ENCODE results near the gene SGCG. TPM values are rescaled to one million over a fixed set of nuclear protein-coding genes. Genes with fewer than 3 reads are reported as not detected.
A peak's percentile ranks its signal among the peaks of the same experiment; 100 is the strongest.

The SGCG gene
- total RNA-seq, 1 donor from 2014 or later, result 0.07 TPM

GRCh38 chr13:23323946-23324709 is 143.3 kb downstream of the SGCG start:
- no peak for DNase-seq (ENCODE audit: low read depth, low spot score)

- DNase-seq (ENCODE audit: low read depth, low spot score), result no peak
Observed at GRCh38 chr13:23325191-23325590, 144.4 kb downstream of the SGCG start.

- DNase-seq (ENCODE audit: low read depth, low spot score), result no peak
Observed at GRCh38 chr13:23330356-23330755, 149.6 kb downstream of the SGCG start.

- DNase-seq (ENCODE audit: low read depth, low spot score), result no peak
Observed at GRCh38 chr13:23339225-23339624, 158.4 kb downstream of the SGCG start.

- no peak for DNase-seq (ENCODE audit: low read depth, low spot score)
Observed at GRCh38 chr13:23344931-23345595, 164.3 kb downstream of the SGCG start.

- DNase-seq (ENCODE audit: low read depth, low spot score), result no peak
Observed at GRCh38 chr13:23347601-23348000, 166.8 kb downstream of the SGCG start.

GRCh38 chr13:23348262-23349127 is 167.7 kb downstream of the SGCG start:
- no peak for DNase-seq (ENCODE audit: low read depth, low spot score)

GRCh38 chr13:23349161-23349897 is 168.6 kb downstream of the SGCG start:
- DNase-seq (ENCODE audit: low read depth, low spot score), result no peak

GRCh38 chr13:23350009-23350408 is 169.2 kb downstream of the SGCG start:
- DNase-seq (ENCODE audit: low read depth, low spot score), result peak; percentile 11

GRCh38 chr13:23352161-23352560 is 171.4 kb downstream of the SGCG start:
- DNase-seq (ENCODE audit: low read depth, low spot score), result no peak

GRCh38 chr13:23354520-23354919 is 173.7 kb downstream of the SGCG start:
- no peak for DNase-seq (ENCODE audit: low read depth, low spot score)

- DNase-seq (ENCODE audit: low read depth, low spot score), result no peak
Observed at GRCh38 chr13:23356368-23356767, 175.6 kb downstream of the SGCG start.

- DNase-seq (ENCODE audit: low read depth, low spot score), result no peak
Observed at GRCh38 chr13:23357349-23357748, 176.6 kb downstream of the SGCG start.

GRCh38 chr13:23359882-23360281 is 179.1 kb downstream of the SGCG start:
- DNase-seq (ENCODE audit: low read depth, low spot score), result no peak

- DNase-seq (ENCODE audit: low read depth, low spot score), result no peak
Observed at GRCh38 chr13:23365652-23366051, 184.9 kb downstream of the SGCG start.

- no peak for DNase-seq (ENCODE audit: low read depth, low spot score)
Observed at GRCh38 chr13:23367907-23368306, 187.1 kb downstream of the SGCG start.

- no peak for DNase-seq (ENCODE audit: low read depth, low spot score)
Observed at GRCh38 chr13:23372264-23372906, 191.6 kb downstream of the SGCG start.

Measured in pulmonary artery endothelial cell (primary cell).